Measurements from ENCODE around the gene DNAJC8. TPM values are rescaled to one million over a fixed set of nuclear protein-coding genes. Genes with fewer than 3 reads are reported as not detected.

The DNAJC8 gene
- total RNA-seq, 1 experiment from 2014 or later: 135 TPM

GRCh38 chr1:28280501-28280900 is 47.7 kb upstream of the DNAJC8 start:
- Histone ChIP-seq H3K27ac (ENCODE audit: low read depth, low read length, poor library complexity, severe bottlenecking) (no peak overlapping the region), H3K4me3 (ENCODE audit: low read depth, low read length, poor library complexity, severe bottlenecking) (no peak overlapping the region), H3K9me3 (ENCODE audit: low read depth, low read length, poor library complexity, severe bottlenecking) (no peaks in the 10 kb centered on the region), H3K36me3 (ENCODE audit: insufficient read depth, low read length, poor library complexity, severe bottlenecking) (peaks cover 35% of the 10 kb centered on the region), H3K27me3 (replicated peaks; ENCODE audit: insufficient read depth, low read depth, low read length, poor library complexity) (no peaks in the 10 kb centered on the region), H3K4me1 (ENCODE audit: insufficient read depth, low read length, poor library complexity, severe bottlenecking) (no peaks in the 10 kb centered on the region)
- no peak for TF ChIP-seq CTCF (conservative IDR thresholded peaks at IDR 0.05; ENCODE audit: low read depth, low read length)
- intact Hi-C loops (cut with micrococcal nuclease; ENCODE audit: unreplicated experiment): no loop called here
- no TSS peak for BruUV-seq (replicated peaks)
- DNase-seq (ENCODE audit: low spot score): no peak
- POLR2A ChIA-PET (ENCODE audit: low non-redundant PET): no interaction called here
- CTCF ChIA-PET: no interaction called here

GRCh38 chr1:28279721-28280120 is 46.9 kb upstream of the DNAJC8 start:
- H3K27me3 ChIP-seq (replicated peaks; ENCODE audit: insufficient read depth, low read depth, low read length, poor library complexity): no peaks in the 10 kb centered on the region
- ChIA-PET CTCF (no interaction called here), POLR2A (ENCODE audit: low non-redundant PET) (no interaction called here)
- H3K9me3 ChIP-seq (ENCODE audit: low read depth, low read length, poor library complexity, severe bottlenecking): no peaks in the 10 kb centered on the region
- peaks cover 42% of the 10 kb centered on the region for H3K36me3 ChIP-seq (ENCODE audit: insufficient read depth, low read length, poor library complexity, severe bottlenecking)
- no TSS peak for BruUV-seq (replicated peaks)
- no peaks in the 10 kb centered on the region for H3K4me1 ChIP-seq (ENCODE audit: insufficient read depth, low read length, poor library complexity, severe bottlenecking)
- no peak overlapping the region for H3K27ac ChIP-seq (ENCODE audit: low read depth, low read length, poor library complexity, severe bottlenecking)
- no peak for DNase-seq (ENCODE audit: low spot score)
- TF ChIP-seq CTCF (conservative IDR thresholded peaks at IDR 0.05; ENCODE audit: low read depth, low read length) (no peak), EZH2 (IDR thresholded peaks at IDR 0.05; ENCODE audit: borderline replicate concordance, low read depth, low read length, poor library complexity, severe bottlenecking) (no peak)
- no peak overlapping the region for H3K4me3 ChIP-seq (ENCODE audit: low read depth, low read length, poor library complexity, severe bottlenecking)
- intact Hi-C loops (cut with micrococcal nuclease; ENCODE audit: unreplicated experiment): no loop called here

DNA sequence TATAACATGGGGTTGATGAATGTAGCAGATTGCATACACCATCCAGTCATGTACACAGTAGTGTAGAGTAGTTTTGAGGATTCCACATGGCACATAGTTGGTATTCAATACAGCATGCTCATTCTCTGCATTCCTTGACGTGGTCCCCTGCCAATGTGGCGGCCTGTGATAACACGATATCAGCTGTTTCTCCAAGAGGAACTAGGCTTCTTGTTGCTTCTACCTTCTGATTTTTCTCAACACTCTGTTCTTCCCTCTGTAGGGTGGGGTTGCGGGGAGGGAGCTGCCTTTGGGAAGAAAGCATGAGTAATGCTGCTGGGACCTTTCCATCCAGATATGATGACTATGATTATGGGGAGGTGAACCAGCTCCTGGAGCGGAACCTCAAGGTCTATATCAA is 45.9 kb upstream of the DNAJC8 start:
- no peaks in the 10 kb centered on the region for H3K9me3 ChIP-seq (ENCODE audit: low read depth, low read length, poor library complexity, severe bottlenecking)
- ChIA-PET POLR2A (ENCODE audit: low non-redundant PET) (no interaction called here), CTCF (no interaction called here)
- no peak for DNase-seq (ENCODE audit: low spot score)
- no peak overlapping the region for H3K27ac ChIP-seq (ENCODE audit: low read depth, low read length, poor library complexity, severe bottlenecking)
- H3K4me1 ChIP-seq (ENCODE audit: insufficient read depth, low read length, poor library complexity, severe bottlenecking): no peaks in the 10 kb centered on the region
- intact Hi-C loops (cut with micrococcal nuclease; ENCODE audit: unreplicated experiment): no loop called here
- H3K4me3 ChIP-seq (ENCODE audit: low read depth, low read length, poor library complexity, severe bottlenecking): no peak overlapping the region
- no TSS peak for BruUV-seq (replicated peaks)
- no peak for TF ChIP-seq EZH2 (IDR thresholded peaks at IDR 0.05; ENCODE audit: borderline replicate concordance, low read depth, low read length, poor library complexity, severe bottlenecking)
- no peak for TF ChIP-seq CTCF (conservative IDR thresholded peaks at IDR 0.05; ENCODE audit: low read depth, low read length)
- H3K36me3 ChIP-seq (ENCODE audit: insufficient read depth, low read length, poor library complexity, severe bottlenecking): peaks cover 47% of the 10 kb centered on the region
- no peaks in the 10 kb centered on the region for H3K27me3 ChIP-seq (replicated peaks; ENCODE audit: insufficient read depth, low read depth, low read length, poor library complexity)
